ENCODE data around the gene TRIP6.

Gene TRIP6, protein sequence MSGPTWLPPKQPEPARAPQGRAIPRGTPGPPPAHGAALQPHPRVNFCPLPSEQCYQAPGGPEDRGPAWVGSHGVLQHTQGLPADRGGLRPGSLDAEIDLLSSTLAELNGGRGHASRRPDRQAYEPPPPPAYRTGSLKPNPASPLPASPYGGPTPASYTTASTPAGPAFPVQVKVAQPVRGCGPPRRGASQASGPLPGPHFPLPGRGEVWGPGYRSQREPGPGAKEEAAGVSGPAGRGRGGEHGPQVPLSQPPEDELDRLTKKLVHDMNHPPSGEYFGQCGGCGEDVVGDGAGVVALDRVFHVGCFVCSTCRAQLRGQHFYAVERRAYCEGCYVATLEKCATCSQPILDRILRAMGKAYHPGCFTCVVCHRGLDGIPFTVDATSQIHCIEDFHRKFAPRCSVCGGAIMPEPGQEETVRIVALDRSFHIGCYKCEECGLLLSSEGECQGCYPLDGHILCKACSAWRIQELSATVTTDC

DNA sequence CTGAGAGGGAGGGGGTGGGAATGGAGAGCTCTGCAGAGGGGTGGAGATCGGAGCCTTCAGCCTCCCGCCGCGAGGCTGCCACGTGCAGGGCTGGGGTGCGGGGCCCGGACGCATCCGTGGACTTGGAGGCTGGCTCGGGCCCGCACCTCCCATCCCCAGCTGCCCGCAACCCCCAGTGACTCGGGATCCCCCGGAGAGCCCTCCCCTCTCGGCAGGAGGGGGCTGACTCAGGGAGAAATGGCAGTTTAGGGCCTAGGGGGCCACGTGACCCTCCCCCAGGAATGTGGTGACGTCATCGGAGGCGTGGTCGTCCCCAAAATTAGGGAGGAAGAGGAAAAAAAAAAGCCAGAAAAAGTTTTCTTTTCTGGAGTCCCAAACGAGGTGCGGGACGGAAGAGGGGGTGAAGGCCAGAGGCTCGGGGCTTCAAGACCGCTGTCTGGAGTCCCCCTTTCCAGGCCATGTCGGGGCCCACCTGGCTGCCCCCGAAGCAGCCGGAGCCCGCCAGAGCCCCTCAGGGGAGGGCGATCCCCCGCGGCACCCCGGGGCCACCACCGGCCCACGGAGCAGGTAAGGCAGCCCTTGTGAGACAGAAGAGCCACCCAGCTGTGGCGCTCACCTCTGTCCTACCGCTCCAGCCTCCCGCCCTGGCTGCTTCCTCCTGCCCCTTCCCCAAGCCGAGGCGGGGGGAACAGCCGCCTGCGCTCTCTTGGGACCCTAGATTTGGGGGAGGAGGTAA is at the start of gene TRIP6:
Gene TRIP6 (plus strand): TSS at position 348 of the 736 bp plus-strand sequence. CDS start 111 bp downstream, at position 459.
- CTCF ChIA-PET = interaction anchor here (2.1 kb wide), 1 partner anchor 162 kb away, joined by 9 read pairs; the partner anchor contains the start of gene POP7
- DNase-seq (ENCODE audit: low read depth, low spot score) = peak; percentile 56
- POLR2A ChIA-PET = interaction anchor here (0.8 to 1.2 kb wide), 4 partner anchors 8 to 161 kb away, joined by 5 to 7 read pairs (median 6); partner anchors contain the start of genes POP7, SLC12A9, SRRT and UFSP1
- TF ChIP-seq, protein P1, sequence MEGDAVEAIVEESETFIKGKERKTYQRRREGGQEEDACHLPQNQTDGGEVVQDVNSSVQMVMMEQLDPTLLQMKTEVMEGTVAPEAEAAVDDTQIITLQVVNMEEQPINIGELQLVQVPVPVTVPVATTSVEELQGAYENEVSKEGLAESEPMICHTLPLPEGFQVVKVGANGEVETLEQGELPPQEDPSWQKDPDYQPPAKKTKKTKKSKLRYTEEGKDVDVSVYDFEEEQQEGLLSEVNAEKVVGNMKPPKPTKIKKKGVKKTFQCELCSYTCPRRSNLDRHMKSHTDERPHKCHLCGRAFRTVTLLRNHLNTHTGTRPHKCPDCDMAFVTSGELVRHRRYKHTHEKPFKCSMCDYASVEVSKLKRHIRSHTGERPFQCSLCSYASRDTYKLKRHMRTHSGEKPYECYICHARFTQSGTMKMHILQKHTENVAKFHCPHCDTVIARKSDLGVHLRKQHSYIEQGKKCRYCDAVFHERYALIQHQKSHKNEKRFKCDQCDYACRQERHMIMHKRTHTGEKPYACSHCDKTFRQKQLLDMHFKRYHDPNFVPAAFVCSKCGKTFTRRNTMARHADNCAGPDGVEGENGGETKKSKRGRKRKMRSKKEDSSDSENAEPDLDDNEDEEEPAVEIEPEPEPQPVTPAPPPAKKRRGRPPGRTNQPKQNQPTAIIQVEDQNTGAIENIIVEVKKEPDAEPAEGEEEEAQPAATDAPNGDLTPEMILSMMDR (IDR thresholded peaks at IDR 0.05; ENCODE audit: insufficient read depth, low read length, missing control alignments) = no peak
- peak within 1 kb of the TSS; percentile 95 for H3K4me3 ChIP-seq (ENCODE audit: low read depth, low read length)

DNA sequence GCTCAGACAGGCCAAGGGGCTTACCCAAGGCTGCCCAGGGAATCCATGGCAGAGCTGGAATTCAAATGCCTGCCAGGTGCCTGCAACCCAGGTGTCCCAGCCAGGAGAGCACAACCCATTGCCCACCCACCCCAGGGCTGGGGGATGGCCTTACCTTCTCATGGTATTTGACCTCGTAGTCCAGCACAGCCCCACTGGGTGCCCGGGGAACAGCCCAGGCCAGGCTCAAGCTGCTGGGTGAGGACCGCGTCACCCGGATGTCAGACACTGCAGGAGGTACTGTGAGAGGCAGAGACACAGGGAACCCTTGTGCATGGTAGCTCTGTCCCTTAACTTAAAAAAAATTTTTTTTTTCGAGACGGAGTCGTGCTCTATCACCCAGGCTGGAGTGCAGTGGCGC is 48.8 kb upstream of the TRIP6 start:
- TF ChIP-seq, protein P1 (IDR thresholded peaks at IDR 0.05; ENCODE audit: insufficient read depth, low read length, missing control alignments) = no peak
- ChIA-PET CTCF (interaction anchor here (1.2 to 1.5 kb wide), 4 partner anchors 8 to 113 kb away, joined by 3 to 4 read pairs (median 4); partner anchors contain the start of gene POP7), POLR2A (no interaction called here)
- no peak for DNase-seq (ENCODE audit: low read depth, low spot score)
- no peak overlapping the region for H3K4me3 ChIP-seq (ENCODE audit: low read depth, low read length)

DNA sequence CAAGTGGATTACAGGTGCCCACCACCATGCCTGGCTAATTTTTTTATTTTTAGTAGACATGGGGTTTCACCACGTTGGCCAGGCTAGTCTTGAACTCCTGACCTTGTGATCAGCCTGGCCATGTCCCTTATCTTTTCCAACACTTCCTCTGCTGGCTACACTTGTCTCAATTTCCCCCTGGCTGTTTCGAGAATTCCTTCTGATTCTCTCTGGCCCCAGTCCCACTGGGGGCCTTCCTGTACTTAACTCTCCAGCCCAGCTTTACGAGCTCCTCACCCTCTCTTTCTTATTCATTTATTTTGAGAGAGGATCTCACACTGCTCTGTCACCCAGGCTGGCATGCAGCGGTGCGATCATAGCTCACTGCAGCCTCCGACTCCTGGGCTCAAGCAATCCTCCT is 48.4 kb upstream of the TRIP6 start:
- ChIA-PET POLR2A (no interaction called here), CTCF (interaction anchor here (1.2 to 1.5 kb wide), 4 partner anchors 9 to 113 kb away, joined by 3 to 4 read pairs (median 4); partner anchors contain the start of gene POP7)
- H3K4me3 ChIP-seq (ENCODE audit: low read depth, low read length) = no peak overlapping the region
- TF ChIP-seq, protein P1 (IDR thresholded peaks at IDR 0.05; ENCODE audit: insufficient read depth, low read length, missing control alignments) = no peak
- DNase-seq (ENCODE audit: low read depth, low spot score) = no peak

DNA sequence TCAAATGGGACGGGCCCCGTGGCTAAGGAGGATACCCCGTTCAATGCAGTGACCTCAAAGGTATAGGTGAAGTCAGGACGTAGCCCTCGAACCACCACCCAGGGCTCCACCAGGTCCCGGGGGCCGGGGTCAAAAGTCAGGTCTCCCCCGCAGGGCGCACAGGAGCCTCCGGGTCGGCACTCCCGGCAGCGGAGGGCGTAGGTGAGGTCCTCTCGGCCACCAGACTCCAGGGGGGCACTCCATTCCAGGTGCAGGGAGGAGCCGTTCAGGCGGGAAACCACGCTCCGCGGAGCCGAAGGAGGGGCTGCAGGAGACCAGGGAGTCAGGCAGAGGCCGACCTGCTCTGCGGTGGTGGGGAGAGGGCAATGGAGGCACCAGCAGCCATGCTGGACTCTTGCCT is 47.6 kb upstream of the TRIP6 start:
- CTCF ChIA-PET = interaction anchor here (1.5 kb wide), 1 partner anchor 20 kb away, joined by 4 read pairs; no protein-coding TSS in a partner anchor
- no peak for DNase-seq (ENCODE audit: low read depth, low spot score)
- H3K4me3 ChIP-seq (ENCODE audit: low read depth, low read length) = no peak overlapping the region
- TF ChIP-seq, protein P1 (IDR thresholded peaks at IDR 0.05; ENCODE audit: insufficient read depth, low read length, missing control alignments) = no peak
- POLR2A ChIA-PET = no interaction called here

DNA sequence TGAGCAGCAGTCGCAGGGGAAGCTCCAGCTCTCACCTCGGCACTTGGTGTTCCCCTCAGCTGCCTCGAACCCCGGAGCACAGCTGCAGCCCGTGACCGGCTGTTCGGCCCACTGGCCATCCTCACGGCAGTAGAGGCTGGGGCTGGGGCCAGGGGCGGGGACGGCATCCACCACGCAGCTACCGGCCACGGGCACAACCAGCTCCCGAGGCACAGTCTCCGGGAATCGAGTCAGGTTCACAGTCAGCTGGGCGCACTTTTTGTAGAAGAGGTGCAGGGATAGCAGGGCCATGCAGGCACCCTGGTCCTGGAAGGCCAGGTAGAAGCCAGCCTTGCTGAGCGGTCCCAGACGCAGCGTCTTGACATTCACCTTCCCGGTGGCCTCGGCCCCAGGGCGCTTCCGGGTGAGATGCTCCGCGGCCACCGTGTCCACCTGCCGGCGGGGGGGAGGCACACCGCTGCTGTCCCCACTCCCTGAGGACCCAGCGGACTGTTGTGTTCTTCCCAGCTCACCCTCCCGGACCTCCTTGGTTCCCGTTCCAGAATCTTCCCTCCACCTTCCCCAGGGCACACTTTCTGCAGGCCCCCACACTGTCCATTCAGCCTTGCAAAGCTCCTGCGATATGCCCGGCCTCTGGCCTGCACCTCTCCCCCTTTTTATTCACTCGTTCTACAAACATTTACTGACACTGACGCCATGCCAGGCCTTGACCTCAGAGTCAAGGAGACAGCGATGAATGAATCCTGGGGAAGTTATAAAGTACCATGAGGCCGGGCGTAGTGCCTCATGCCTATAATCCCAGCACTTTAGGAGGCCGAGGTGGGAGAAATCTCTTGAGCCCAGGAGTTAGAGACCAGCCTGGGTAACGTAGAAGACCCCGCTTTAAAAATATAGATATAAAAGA is 44.7 kb upstream of the TRIP6 start:
- ChIA-PET POLR2A (no interaction called here), CTCF (interaction anchor here (1.1 to 7.3 kb wide), 4 partner anchors 9 to 130 kb away, joined by 3 to 53 read pairs (median 6); partner anchors contain the start of gene SLC12A9)
- TF ChIP-seq, protein P1 (IDR thresholded peaks at IDR 0.05; ENCODE audit: insufficient read depth, low read length, missing control alignments) = no peak
- no peak overlapping the region for H3K4me3 ChIP-seq (ENCODE audit: low read depth, low read length)
- no peak for DNase-seq (ENCODE audit: low read depth, low spot score)
